GM21515 (cell line): ENCODE results near the gene MYPN.

ENCODE experiments used
- ATAC-seq: cut with Tn5 transposase; IDR thresholded peaks from one replicate; pipeline ENCODE4 v1.9.1; 2021; ENCODE audit not compliant: unreplicated experiment

MYPN gene

DNA sequence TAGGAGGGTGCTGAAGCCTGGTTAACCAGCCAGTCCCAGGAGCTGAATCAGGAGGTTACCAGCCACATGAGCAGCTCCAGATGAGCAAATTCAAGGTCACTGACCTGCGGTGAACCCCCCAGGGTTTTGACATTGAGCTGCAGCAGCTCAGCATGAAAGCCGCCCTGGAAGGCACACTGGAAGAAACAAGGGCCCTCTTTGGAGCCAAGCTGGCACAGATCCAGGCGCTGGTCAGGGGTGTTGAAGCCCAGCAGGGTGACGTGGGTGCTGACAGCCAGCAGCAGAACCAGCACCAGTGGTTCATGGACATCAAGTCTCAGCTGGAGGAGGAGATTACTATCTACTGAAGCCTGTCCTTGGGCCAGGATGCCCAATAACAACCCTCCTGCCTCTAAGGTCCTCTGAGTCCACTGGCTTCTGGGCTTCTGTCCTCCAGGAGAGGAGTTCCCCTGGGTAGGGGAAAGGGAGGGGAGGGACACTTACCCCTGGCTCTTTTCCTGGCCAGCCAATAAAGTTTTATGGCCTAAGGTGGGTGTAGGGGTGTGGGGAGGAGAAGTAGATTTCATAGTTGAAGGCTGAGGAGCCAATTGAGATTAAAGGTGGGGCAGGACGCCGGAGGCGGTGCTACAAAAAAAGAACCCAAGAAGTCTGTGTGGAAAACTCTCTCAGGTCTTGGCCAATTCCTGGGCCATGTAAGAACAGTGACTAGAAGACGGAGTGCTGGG, 152.0 kb downstream of the MYPN start:
- no peak for ATAC-seq
